SK-N-SH (cell line): ENCODE results near the gene PRKCA. TPM values are rescaled to one million over a fixed set of nuclear protein-coding genes. Genes with fewer than 3 reads are reported as not detected.

Source experiments
- CTCF ChIA-PET: fragments of 300-600, 350-600 bp; formaldehyde crosslinking; extraction: SDS; loops from one replicate; lab custom pipeline; 2021; lab: Yijun Ruan, JAX
- POLR2A ChIA-PET: fragments of 350-600 bp; sonication (Branson Sonifier 250); formaldehyde crosslinking; extraction: SDS; loops from one replicate; lab custom pipeline; 2020; ENCODE audit warnings: antibody characterized with exemption, inconsistent platforms; lab: Yijun Ruan, JAX
- DNase-seq: peaks from one replicate; pipeline ENCODE4 v3.0.0; 2012
- H2AFZ ChIP-seq: fragments of 200-600 bp; sonication (generic); 2 replicates; pipeline ENCODE4 v1.8.1; 2016; ENCODE audit warnings: antibody characterized with exemption, mild to moderate bottlenecking, low read depth
- H3F3A ChIP-seq: fragments of 200-600 bp; sonication (generic); replicated peaks from 2 replicates; pipeline ENCODE3; 2016; ENCODE audit warnings: antibody characterized with exemption, mild to moderate bottlenecking; ENCODE audit not compliant: insufficient read depth
- H3K27ac ChIP-seq, 2 experiments: fragments of 200-500 bp in 1 of 2; fragments of 200-600 bp in 1 of 2; sonication (Bioruptor generic) in 1 of 2; sonication (generic), shearing (Covaris generic) in 1 of 2; 2 replicates each; pipeline versions ENCODE4 v1.5.1 to v1.6.1; 2014 to 2016; ENCODE audit warnings: low read depth in 2 of 2, inconsistent platforms in 1 of 2, low read length in 1 of 2, mild to moderate bottlenecking in 1 of 2, mixed read lengths in 1 of 2
- H3K27me3 ChIP-seq: fragments of 200-600 bp; sonication (generic), shearing (Covaris generic); 2 replicates; pipeline ENCODE4 v1.6.1; 2016; ENCODE audit warnings: mixed run types; ENCODE audit not compliant: insufficient read depth
- H3K36me3 ChIP-seq, 2 experiments: fragments of 200-500 bp in 1 of 2; fragments of 200-600 bp in 1 of 2; sonication (Bioruptor generic) in 1 of 2; sonication (generic) in 1 of 2; replicated peaks in 1 of 2; 2 replicates each; pipeline versions ENCODE3 to v1.5.1; 2014 to 2016; ENCODE audit warnings: low read length in 1 of 2, mild to moderate bottlenecking in 1 of 2; ENCODE audit not compliant: insufficient read depth in 2 of 2, control insufficient read depth in 1 of 2
- H3K4me1 ChIP-seq, 2 experiments: fragments of 200-500 bp in 1 of 2; fragments of 200-600 bp in 1 of 2; sonication (Bioruptor generic) in 1 of 2; sonication (generic), shearing (Covaris generic) in 1 of 2; 2 replicates each; pipeline versions ENCODE4 v1.5.1 to v1.6.1; 2014 to 2016; ENCODE audit warnings: low read depth in 1 of 2, low read length in 1 of 2, mixed run types in 1 of 2; ENCODE audit not compliant: insufficient read depth in 2 of 2, control insufficient read depth in 1 of 2
- H3K4me2 ChIP-seq: fragments of 200-600 bp; sonication (generic), shearing (Covaris generic); 2 replicates; pipeline ENCODE4 v1.6.1; 2017; ENCODE audit warnings: mixed run types
- H3K4me3 ChIP-seq, 2 experiments: fragments of 200-500 bp in 1 of 2; fragments of 200-600 bp in 1 of 2; sonication (Bioruptor generic) in 1 of 2; sonication (generic), shearing (Covaris generic) in 1 of 2; 2 replicates each; pipeline versions ENCODE4 v1.5.1 to v1.8.1; 2014 to 2016; ENCODE audit warnings: low read depth in 2 of 2, inconsistent platforms in 1 of 2, low read length in 1 of 2, mild to moderate bottlenecking in 1 of 2, mixed read lengths in 1 of 2, moderate library complexity in 1 of 2
- H3K79me2 ChIP-seq: fragments of 200-600 bp; sonication (generic); 2 replicates; pipeline ENCODE4 v1.8.1; 2017; ENCODE audit warnings: mild to moderate bottlenecking; ENCODE audit not compliant: insufficient read depth
- H3K9ac ChIP-seq: fragments of 200-600 bp; sonication (generic); 2 replicates; pipeline ENCODE4 v1.6.1; 2017; ENCODE audit warnings: mixed run types
- H3K9me2 ChIP-seq: fragments of 200-600 bp; sonication (generic); 2 replicates; pipeline ENCODE4 v1.6.1; 2017; ENCODE audit warnings: mixed run types
- H3K9me3 ChIP-seq: fragments of 200-600 bp; sonication (generic); 2 replicates; pipeline ENCODE4 v1.6.1; 2017; ENCODE audit warnings: mixed run types, mild to moderate bottlenecking, moderate library complexity
- H4K20me1 ChIP-seq: fragments of 200-600 bp; sonication (generic); 2 replicates; pipeline ENCODE4 v1.6.1; 2017; ENCODE audit warnings: mild to moderate bottlenecking, mixed run types; ENCODE audit not compliant: insufficient read depth
- CHD2 ChIP-seq: fragments of 150-350 bp; IDR thresholded peaks from 2 replicates; pipeline ENCODE4 v1.6.1; 2018; ENCODE audit warnings: low read length; ENCODE audit not compliant: partially characterized antibody
- EZH2phosphoT487 ChIP-seq: fragments of 200-600 bp; sonication (generic); IDR thresholded peaks from 2 replicates; pipeline ENCODE4 v1.6.1; 2017; ENCODE audit warnings: low read depth, mixed run types, mild to moderate bottlenecking, antibody characterized with exemption, moderate library complexity, borderline replicate concordance
- FOXJ3 ChIP-seq: sonication (generic); formaldehyde crosslinking; IDR thresholded peaks from 2 replicates; pipeline ENCODE4 v1.5.1; 2020; ENCODE audit warnings: mild to moderate bottlenecking, missing genetic modification reagents
- FOXM1 ChIP-seq: IDR thresholded peaks from 2 replicates; pipeline ENCODE4 v1.4.0; 2012; ENCODE audit warnings: low read depth, mild to moderate bottlenecking
- GABPA ChIP-seq: IDR thresholded peaks from 2 replicates; pipeline ENCODE4 v1.4.0; 2012; ENCODE audit warnings: low read depth, mild to moderate bottlenecking
- GATA2 ChIP-seq: sonication (generic); formaldehyde crosslinking; IDR thresholded peaks from 2 replicates; pipeline ENCODE4 v1.5.0; 2020; ENCODE audit warnings: mild to moderate bottlenecking, missing genetic modification reagents
- JUND ChIP-seq: IDR thresholded peaks from 2 replicates; pipeline ENCODE4 v1.4.0; 2012
- MXI1 ChIP-seq: IDR thresholded peaks from 2 replicates; pipeline ENCODE4 v1.6.1; 2012; ENCODE audit warnings: mild to moderate bottlenecking, low read depth, low read length, improper control_type of control experiment
- NRF1 ChIP-seq: IDR thresholded peaks from 2 replicates; pipeline ENCODE4 v1.6.1; 2012; ENCODE audit warnings: low read depth, mild to moderate bottlenecking, low read length
- RAD21 ChIP-seq: IDR thresholded peaks from 2 replicates; pipeline ENCODE4 v1.6.1; 2012; ENCODE audit warnings: mild to moderate bottlenecking, low read length
- REST ChIP-seq: IDR thresholded peaks from 2 replicates; pipeline ENCODE4 v1.6.1; 2012; ENCODE audit warnings: mild to moderate bottlenecking, low read depth, low read length, moderate library complexity
- RFX5 ChIP-seq: IDR thresholded peaks from 2 replicates; pipeline ENCODE4 v1.6.1; 2012; ENCODE audit warnings: mild to moderate bottlenecking, improper control_type of control experiment, low read length
- SIN3A ChIP-seq: IDR thresholded peaks from 2 replicates; pipeline ENCODE4 v1.6.1; 2012; ENCODE audit warnings: low read depth, mild to moderate bottlenecking, low read length, moderate library complexity, borderline replicate concordance
- SMC3 ChIP-seq: IDR thresholded peaks from 2 replicates; pipeline ENCODE4 v1.6.1; 2012; ENCODE audit warnings: low read depth, low read length, improper control_type of control experiment
- USF1 ChIP-seq: IDR thresholded peaks from 2 replicates; pipeline ENCODE4 v1.4.0; 2012; ENCODE audit warnings: low read depth, borderline replicate concordance
- USF2 ChIP-seq: fragments of 150-350 bp; IDR thresholded peaks from 2 replicates; pipeline ENCODE4 v1.6.1; 2017; ENCODE audit warnings: antibody characterized with exemption, low read length, low read depth, borderline replicate concordance
- YY1 ChIP-seq: IDR thresholded peaks from 2 replicates; pipeline ENCODE4 v1.4.0; 2012; ENCODE audit warnings: low read depth, mild to moderate bottlenecking
- ZBTB33 ChIP-seq: IDR thresholded peaks from 2 replicates; pipeline ENCODE4 v1.4.0; 2012; ENCODE audit warnings: low read depth, borderline replicate concordance
- WGBS: methylation state at CpG from one replicate; pipeline ENCODE4 v1.1.6; 2017; ENCODE audit warnings: low lambda C conversion rate; 5-methylcytosine and 5-hydroxymethylcytosine counted together
- polyA plus RNA-seq, 3 experiments: library from polyadenylated mRNA; depleted of rRNA; stranded (reverse); fragments of >200 nt; gene quantifications; 2 replicates each; pipeline ENCODE4 v1.2.3, GENCODE V29; 2012
- TF ChIP-seq, protein P1 (sequence below): IDR thresholded peaks from 2 replicates; pipeline ENCODE4; 2012

The PRKCA gene
- polyA plus RNA-seq, 1 of the 3 experiments (the other 2 are of a cell fraction), result 108 TPM

- Histone ChIP-seq H3K9me2 (no peaks in the 10 kb centered on the region), H3K79me2 (no peaks in the 10 kb centered on the region), H3K27ac (no peak overlapping the region), H3F3A (no peaks in the 10 kb centered on the region), H3K36me3 (peaks cover 73% of the 10 kb centered on the region in 2 experiments), H2AFZ (no peak overlapping the region), H3K9me3 (no peaks in the 10 kb centered on the region), H3K27me3 (no peaks in the 10 kb centered on the region), H3K4me2 (no peak overlapping the region), H3K9ac (no peak overlapping the region), H4K20me1 (no peaks in the 10 kb centered on the region; the same call in 1 of the 2 replicates), H3K4me3 (no peak overlapping the region), H3K4me1 (peaks cover 0 to 5% of the 10 kb centered on the region in 2 experiments; a peak in 1 of 4 replicates)
- ChIA-PET CTCF (interaction anchor here (0.9 to 1.3 kb wide), 4 partner anchors 14 to 156 kb away, joined by 3 to 5 read pairs (median 3); no protein-coding TSS in a partner anchor), POLR2A (no interaction called here)
- DNase-seq, result no peak
- 97% methylated on average over 2 of the region's 2 CpGs for WGBS
- no peak for TF ChIP-seq EZH2phosphoT487
- no peak for TF ChIP-seq CHD2
- no peak for TF ChIP-seq YY1
- TF ChIP-seq RFX5, result no peak
- TF ChIP-seq NRF1, result no peak
- no peak for TF ChIP-seq JUND
- TF ChIP-seq RAD21, result no peak
- no peak for TF ChIP-seq SMC3
- TF ChIP-seq ZBTB33, result no peak
- no peak for TF ChIP-seq GATA2 (CRISPR knock-in tag)
- no peak for TF ChIP-seq GABPA
- TF ChIP-seq FOXM1, result no peak
- TF ChIP-seq SIN3A, result no peak
- TF ChIP-seq USF1, result no peak
- no peak for TF ChIP-seq REST
- TF ChIP-seq USF2, result no peak
- TF ChIP-seq MXI1, result no peak
- no peak for TF ChIP-seq FOXJ3 (CRISPR knock-in tag)
- TF ChIP-seq, protein P1, sequence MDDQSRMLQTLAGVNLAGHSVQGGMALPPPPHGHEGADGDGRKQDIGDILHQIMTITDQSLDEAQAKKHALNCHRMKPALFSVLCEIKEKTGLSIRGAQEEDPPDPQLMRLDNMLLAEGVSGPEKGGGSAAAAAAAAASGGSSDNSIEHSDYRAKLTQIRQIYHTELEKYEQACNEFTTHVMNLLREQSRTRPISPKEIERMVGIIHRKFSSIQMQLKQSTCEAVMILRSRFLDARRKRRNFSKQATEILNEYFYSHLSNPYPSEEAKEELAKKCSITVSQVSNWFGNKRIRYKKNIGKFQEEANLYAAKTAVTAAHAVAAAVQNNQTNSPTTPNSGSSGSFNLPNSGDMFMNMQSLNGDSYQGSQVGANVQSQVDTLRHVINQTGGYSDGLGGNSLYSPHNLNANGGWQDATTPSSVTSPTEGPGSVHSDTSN, result no peak
Measured at GRCh38 chr17:66743511-66743910, 441.1 kb downstream of the PRKCA start.
